GM13976 (cell line): ENCODE results near the gene CRIM1.
"Not testable (repeated sequence)": the region's sequence is repeated elsewhere in the genome, so short reads cannot be mapped to it uniquely, and the experiment has no call there.

ENCODE experiments used
- DNase-seq: peaks from one replicate; pipeline ENCODE4 v3.0.0; 2012; ENCODE audit warnings: low spot score
- CTCF ChIP-seq: IDR thresholded peaks from 2 replicates; pipeline ENCODE4 v1.5.1; 2012; ENCODE audit warnings: borderline replicate concordance, mild to moderate bottlenecking; ENCODE audit not compliant: insufficient read depth; ENCODE audit errors: extremely low read depth, missing control alignments, control extremely low read depth
- in situ Hi-C: fragments of 300-500 bp; cut with MboI; formaldehyde crosslinking; loops from one replicate; pipeline ENCODE4 v1.12.0; 2022; ENCODE audit warnings: low sequenced_read_pairs, mixed read lengths, inconsistent platforms; ENCODE audit not compliant: unreplicated experiment

CRIM1 gene

GRCh38 chr2:36357847-36358659 lies 2.5 kb downstream of the CRIM1 start:
- TF ChIP-seq CTCF, result no peak
- DNase-seq, result peak; percentile 35
- in situ Hi-C loops, result loop anchor here (10.0 kb wide), 1 partner anchor 307 kb away; no protein-coding TSS in a partner anchor

GRCh38 chr2:36359067-36359466 lies 3.5 kb downstream of the CRIM1 start:
- DNase-seq, result no peak
- in situ Hi-C loops, result loop anchor here (10.0 kb wide), 1 partner anchor 306 kb away; no protein-coding TSS in a partner anchor
- TF ChIP-seq CTCF, result no peak

- DNase-seq, result no peak
- in situ Hi-C loops, result no loop called here
- TF ChIP-seq CTCF, result no peak
Measured at GRCh38 chr2:36360063-36360462, 4.5 kb downstream of the CRIM1 start.

GRCh38 chr2:36360834-36361233 lies 5.3 kb downstream of the CRIM1 start:
- DNase-seq, result no peak
- in situ Hi-C loops, result no loop called here
- no peak for TF ChIP-seq CTCF

- no peak for TF ChIP-seq CTCF
- DNase-seq, result no peak
- in situ Hi-C loops, result no loop called here
Measured at GRCh38 chr2:36361396-36361795, 5.8 kb downstream of the CRIM1 start.

- DNase-seq, result no peak
- in situ Hi-C loops, result no loop called here
- no peak for TF ChIP-seq CTCF
Measured at GRCh38 chr2:36362291-36362690, 6.7 kb downstream of the CRIM1 start.

GRCh38 chr2:36363085-36363484 lies 7.5 kb downstream of the CRIM1 start:
- DNase-seq, in situ Hi-C loops: not testable (repeated sequence)
